T-helper 22 cell (primary cell): Measurements from ENCODE around the gene RGMB.
A peak's percentile ranks its signal among the peaks of the same experiment; 100 is the strongest.
"Not testable (repeated sequence)": the region's sequence is repeated elsewhere in the genome, so short reads cannot be mapped to it uniquely, and the experiment has no call there.

Source experiments
- DNase-seq: peaks from one replicate; pipeline ENCODE4 v3.0.0-alpha.2; 2020; ENCODE audit warnings: low read depth

Gene RGMB, protein sequence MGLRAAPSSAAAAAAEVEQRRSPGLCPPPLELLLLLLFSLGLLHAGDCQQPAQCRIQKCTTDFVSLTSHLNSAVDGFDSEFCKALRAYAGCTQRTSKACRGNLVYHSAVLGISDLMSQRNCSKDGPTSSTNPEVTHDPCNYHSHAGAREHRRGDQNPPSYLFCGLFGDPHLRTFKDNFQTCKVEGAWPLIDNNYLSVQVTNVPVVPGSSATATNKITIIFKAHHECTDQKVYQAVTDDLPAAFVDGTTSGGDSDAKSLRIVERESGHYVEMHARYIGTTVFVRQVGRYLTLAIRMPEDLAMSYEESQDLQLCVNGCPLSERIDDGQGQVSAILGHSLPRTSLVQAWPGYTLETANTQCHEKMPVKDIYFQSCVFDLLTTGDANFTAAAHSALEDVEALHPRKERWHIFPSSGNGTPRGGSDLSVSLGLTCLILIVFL

DNA sequence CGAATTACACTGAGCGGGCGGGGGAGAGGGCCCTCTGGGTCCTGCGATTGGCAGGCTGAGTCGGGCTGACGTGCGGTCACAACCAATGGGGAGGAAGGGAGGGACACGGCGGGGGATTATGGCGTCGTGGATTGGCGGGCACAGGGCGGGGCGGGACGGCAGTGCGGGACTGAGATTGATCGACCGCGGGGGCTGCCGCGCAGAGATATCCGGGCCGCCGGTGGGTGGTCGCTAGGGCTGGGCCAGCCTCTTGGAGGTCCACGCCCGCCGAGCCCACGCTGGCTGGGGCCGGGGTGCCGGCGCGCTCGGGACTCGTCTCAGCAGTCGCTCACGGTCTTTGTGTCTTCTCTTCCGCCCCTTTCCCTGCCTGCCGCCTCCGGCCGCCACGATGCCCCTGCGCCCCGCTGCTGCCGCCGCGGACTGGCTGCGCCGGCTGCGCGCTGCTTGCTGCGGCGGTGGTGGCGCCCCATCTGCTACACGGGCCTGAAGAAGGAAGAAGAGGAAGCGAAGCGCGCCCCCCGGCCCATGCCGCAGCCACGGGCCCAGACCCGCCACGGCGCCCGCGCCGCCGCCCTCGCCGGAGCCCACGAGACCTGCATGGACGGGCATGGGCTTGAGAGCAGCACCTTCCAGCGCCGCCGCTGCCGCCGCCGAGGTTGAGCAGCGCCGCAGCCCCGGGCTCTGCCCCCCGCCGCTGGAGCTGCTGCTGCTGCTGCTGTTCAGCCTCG lies at the start of gene RGMB:
Gene RGMB (plus strand): TSS at position 200 of the 728 bp plus-strand sequence. CDS start 408 bp downstream, at position 608.
- peak; percentile 94 for DNase-seq

DNA sequence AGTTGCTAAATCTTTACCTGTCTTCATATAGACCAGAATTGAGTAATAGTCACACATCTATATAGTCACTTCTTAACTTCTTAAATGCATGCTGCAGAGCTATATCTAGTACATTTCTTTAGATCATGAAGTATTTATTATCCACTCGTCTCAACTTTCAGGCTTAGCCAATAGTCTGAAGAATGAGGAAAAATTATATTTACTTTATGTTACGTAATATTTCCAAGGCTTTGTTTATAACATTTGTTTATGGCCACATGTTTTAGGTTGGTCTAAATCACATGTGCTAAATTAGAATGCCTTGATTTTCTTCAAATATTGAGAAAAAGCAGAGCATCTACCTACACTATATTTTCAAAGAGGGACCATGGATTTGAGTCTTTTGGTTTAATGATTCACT lies 47.2 kb upstream of the RGMB start:
- no peak for DNase-seq

DNA sequence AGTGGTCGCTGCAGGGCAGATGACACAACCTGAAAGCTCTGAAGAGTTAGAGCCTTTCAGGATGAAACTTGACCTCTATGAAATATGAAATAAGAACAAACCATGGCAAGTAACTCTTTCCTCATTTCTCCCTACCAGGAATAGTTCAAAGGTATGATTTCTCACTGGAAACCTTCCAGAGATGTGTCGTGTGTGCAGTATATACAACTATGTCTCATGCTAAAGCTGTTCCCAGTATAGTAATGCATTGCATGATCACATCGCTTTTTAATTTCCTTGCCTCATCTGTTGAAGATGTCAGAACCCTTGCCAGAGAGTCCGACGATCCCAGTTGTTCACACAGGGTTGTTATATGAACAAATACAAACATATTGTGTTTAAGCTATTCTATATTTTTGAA lies 45.8 kb upstream of the RGMB start:
- DNase-seq = no peak

DNA sequence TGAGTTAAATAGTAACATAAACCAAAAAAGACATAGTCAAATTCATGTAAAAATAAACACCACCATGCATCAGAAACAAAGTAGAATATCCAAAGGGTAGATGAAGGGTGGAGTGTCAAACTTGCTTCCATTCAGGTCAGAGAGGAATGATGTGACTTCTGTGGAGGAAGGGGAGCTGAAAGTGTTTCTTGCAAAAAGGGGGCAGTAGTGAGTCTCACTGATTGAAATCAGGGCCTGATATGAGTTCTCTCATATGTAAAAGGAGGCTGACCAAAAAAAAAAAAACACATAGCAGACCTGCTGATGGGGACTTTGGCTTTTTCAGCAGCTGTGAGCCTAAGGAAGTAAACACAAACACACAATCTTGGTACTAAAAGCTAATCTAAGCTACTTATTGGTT lies 38.8 kb upstream of the RGMB start:
- DNase-seq = no peak

DNA sequence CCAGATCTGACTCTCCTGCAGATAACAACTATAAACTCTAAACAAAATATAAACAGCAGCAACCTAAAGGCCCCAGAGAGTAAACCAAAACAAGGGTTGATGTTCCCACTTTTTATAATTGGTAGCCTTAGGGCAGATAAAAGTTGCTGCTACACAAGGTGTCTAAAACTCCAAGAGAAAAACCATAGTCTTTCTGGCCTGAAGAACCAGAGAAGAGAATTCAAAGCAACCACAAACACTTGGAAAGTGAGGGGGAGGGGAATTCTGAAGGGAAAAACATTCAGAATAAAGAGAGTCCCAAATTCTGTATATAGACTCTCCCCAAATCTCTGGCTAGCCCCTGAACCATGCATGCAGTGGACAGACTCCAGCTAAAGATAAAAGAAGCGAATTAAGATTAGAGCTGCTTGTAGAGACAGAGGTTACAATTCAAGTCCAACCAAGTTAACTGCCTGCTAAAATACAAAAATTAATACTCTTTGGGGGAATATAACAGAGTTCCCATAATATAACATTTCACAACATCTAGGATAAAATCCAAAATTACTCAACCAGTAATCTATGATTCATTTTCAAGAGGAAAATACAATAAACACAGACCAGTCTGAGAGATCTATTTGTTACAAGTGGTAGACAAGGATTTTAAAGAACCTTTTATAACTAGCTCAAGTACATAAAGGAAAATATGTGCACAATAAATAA lies 37.5 kb upstream of the RGMB start:
- no peak for DNase-seq

DNA sequence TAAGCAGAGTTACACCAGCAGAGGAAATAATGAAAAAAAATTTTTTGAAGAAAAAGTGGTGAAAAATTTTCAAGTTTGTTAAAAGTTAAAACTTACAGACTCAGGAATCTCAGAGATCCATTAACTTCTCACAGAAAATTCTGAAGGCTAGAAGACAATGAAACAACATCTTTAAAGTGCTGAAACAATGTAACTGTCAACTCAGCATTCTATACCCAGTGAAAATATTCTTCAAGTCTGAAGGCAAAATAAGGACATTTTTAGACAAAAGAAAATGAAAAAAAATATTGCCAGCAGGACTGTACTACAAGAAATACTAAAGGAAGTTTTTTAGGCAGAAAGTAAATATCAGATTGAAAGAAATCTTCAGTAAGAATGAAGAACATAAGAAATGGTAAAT lies 36.7 kb upstream of the RGMB start:
- no peak for DNase-seq

DNA sequence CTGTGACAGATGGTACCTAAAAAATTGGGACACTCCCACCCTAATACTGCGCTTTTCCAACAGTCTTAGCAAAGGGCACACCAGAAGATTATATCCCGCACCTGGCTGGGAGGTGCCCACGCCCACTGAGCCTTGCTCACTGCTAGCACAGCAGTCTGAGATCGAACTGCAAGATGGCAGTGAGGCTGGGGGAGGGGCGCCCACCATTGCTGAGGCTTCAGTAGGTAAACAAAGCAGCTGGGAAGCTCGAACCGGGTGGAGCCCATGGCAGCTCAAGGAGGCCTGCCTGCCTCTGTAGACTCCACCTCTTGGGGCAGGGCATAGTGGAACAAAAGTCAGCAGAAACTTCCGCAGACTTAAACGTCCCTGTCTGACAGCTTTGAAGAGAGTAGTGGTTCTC lies 36.0 kb upstream of the RGMB start:
- not testable (repeated sequence) for DNase-seq

DNA sequence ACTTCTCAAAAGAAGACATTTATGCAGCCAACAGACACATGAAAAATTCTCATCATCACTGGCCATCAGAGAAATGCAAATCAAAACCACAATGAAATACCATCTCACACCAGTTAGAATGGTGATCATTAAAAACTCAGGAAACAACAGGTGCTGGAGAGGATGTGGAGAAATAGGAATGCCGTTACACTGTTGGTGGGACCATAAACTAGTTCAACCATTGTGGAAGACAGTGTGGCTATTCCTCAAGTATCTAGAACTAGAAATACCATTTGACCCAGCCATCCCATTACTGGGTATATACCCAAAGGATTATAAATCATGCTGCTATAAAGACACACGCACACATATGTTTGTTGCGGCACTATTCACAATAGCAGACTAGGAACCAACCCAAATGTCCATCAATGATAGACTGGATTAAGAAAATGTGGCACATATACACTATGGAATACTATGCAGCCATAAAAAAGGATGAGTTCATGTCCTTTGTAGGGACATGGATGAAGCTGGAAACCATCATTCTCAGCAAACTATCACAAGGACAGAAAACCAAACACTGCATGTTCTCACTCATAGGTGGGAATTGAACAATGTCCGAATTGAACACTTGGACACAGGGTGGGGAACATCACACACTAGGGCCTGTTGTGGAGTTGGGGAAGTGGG lies 34.8 kb upstream of the RGMB start:
- not testable (repeated sequence) for DNase-seq

DNA sequence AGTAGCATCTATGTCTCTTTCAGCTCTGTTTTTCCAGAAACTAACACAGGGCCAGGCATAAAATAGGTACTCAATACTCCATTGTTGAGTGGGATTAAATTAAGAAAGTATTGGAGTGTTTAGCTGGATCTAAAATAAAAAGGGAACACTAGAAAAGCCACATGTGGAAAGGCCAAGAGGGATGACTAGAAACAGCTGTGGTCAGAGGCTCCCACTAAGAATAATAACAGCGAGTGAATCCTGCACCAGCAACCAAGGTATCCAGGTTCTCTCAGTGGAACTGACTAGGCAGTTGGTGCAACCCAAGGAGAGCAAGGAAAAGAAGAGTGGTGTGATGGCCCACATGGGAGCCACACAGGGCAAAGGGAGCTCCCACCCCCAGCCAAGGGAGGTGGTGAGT lies 31.5 kb upstream of the RGMB start:
- DNase-seq = no peak

DNA sequence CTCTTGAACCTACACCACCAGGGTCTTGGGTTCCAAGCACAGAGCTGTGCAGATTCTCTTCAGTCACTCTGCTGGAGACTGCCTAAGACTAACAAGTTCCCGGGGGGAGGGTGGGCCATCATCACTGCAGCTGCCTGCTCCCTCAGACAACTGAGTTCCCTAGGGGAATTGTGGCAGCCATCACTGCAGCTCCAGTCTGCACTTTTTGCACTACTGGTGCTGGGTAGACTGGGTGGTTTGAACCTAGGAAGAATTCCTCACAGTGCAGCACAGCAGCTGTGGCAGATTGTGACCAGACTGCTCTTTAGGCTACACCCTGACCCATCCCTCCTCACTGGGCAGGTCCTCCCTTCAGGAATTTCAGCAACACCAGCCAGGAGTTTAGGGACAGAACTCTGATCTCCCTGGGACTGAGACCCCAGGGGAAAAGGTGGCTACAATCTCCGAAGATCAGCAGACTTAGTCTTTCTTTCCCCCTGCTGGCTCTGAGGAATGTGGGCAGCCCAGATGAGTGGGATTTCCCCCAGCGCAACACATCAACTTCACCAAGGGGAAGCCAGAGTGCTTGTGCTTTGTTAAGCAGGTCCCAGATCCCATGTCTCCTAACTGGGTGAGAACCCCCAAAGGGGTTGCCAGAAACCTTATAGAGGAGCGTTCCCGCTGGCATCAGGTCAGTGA lies 30.9 kb upstream of the RGMB start:
- no peak for DNase-seq

DNA sequence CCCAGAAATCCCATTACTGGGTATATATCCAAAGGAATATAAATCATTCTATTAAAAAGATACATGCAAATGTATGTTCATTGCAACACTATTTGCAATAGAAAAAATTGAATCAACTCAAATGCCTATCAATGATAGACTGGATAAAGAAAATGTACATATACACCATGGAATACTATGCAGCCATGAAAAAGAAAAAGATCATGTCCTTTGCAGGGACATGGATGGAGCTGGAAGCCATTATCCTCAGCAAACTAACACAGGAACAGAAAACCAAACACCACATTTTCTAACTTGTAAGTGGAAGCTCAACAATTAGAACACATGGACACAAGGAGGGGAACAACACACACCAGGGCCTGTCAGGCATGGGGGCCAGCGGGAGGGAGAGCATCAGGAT lies 25.2 kb upstream of the RGMB start:
- not testable (repeated sequence) for DNase-seq

DNA sequence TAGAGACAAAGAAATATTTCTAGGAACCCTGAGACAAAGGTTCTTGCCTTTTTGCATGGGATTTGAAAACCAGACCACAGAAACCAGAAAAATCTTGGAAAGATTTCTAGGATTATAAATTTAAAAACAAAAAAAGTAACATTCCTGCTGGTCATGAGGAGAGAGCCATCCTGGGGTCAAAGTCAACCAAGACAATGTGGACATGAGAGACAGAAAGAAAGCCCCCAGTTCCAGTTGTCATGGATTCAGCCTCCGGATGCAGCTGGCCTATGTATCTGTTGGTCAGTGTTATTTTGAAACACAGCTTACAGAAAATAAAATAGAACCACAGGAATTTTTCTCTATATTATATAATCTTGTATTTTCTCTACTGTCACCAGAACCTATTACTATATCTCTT lies 24.4 kb upstream of the RGMB start:
- DNase-seq = no peak

DNA sequence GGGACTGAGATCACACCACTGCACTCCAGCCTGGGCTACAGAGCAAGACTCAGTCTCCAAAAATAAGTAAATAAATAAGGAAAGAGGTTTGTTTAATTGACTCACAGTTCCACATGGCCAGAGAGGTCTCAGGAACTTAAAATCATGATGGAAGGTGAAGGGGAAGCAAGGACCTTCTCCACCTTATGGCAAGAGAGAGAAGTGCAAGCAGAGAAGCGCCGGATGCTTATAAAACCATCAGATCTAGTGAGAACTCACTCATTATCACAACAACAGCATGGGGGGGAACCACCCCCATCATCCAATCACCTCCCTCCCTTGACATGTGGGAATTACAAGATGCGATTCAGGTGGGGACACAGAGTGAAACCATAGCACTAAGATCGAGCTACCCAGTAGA lies 22.8 kb upstream of the RGMB start:
- DNase-seq = no peak

DNA sequence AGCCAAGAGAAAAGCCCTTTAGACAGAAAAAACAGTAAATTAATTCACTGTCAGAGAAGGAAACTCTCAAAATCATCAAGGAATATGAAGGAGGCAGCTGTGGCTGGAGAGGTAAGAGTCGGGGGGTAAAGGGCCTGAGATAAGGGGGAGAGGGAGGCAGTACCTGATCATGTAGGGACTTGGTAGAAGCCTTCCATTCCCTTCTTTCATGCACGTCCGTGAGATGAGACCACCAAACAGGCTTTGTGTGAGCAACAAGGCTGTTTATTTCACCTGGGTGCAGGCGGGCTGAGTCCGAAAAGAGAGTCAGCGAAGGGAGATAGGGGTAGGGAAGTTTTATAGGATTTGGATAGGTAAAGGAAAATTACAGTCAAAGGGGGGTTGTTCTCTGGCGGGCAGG lies 21.1 kb upstream of the RGMB start:
- not testable (repeated sequence) for DNase-seq

DNA sequence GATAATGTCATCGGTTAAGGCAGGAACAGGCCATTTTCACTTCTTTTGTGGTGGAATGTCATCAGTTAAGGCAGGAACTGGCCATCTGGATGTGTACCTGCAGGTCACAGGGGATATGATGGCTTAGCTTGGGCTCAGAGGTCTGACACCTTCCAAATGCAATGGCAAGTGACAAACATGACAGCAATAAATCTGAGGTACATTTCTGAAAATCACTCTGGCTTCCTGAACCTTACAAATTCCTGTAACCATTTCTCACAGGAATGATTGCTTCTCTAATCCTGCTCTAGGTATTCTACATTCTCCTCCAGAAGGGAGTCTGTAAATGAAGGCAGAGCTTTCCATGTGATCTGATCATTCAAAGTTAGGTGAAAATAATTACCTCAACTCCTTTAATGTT lies 20.7 kb upstream of the RGMB start:
- DNase-seq = not testable (repeated sequence)

DNA sequence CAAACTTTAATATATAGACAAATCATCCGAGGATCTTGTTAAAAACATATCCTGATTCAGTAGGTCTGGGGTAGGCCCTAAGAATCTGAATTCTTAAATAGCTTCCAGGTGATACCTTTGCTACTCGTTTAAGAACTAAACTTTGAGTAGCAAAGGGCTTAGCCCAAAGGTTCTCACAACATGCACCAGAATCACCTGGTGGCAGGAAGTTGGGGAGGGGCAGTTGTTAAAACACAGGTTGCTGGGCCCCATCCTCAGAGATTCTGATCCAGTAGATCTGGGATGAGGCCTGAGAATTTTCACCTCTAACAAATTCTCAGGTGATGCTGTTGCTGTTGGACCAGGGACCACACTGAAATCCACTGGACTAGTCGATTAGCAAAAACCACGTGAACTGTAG lies 20.0 kb upstream of the RGMB start:
- DNase-seq = no peak

DNA sequence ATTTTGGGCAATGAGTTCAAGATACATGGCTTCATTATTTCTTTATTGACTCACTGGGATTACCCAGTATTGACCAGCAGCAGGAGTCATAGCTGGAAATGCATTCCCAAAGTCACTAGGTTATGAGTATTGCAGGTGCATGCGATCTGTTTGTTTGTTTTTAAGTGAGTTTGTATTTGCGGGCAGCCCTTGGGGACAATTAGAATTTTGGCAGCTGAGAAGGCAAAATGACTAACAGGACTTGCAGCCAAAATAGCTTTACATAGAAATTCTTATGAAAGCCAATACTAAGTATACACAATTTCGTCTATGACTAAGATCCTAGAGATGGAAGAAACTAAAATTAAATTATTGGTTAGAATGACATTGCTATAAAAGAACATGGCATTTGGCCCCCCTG lies 18.1 kb upstream of the RGMB start:
- no peak for DNase-seq

DNA sequence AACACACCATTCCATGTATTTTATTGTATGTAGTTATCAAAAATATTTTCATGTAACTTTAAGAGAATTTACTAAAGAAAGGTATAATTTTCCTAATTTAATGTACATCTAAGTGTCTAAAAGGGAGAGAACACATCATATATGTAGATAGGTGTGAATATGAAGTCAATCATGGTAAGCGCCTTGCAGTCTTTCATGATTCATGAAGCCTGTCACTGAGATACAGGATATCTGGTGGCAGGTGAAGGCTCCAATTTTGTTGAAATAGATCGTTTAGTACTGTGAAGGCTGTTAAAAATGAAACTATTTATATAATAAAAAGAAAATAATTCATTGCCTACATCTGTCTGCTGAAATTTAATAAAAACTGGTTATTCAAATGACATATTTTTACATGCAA lies 15.5 kb upstream of the RGMB start:
- DNase-seq = no peak

DNA sequence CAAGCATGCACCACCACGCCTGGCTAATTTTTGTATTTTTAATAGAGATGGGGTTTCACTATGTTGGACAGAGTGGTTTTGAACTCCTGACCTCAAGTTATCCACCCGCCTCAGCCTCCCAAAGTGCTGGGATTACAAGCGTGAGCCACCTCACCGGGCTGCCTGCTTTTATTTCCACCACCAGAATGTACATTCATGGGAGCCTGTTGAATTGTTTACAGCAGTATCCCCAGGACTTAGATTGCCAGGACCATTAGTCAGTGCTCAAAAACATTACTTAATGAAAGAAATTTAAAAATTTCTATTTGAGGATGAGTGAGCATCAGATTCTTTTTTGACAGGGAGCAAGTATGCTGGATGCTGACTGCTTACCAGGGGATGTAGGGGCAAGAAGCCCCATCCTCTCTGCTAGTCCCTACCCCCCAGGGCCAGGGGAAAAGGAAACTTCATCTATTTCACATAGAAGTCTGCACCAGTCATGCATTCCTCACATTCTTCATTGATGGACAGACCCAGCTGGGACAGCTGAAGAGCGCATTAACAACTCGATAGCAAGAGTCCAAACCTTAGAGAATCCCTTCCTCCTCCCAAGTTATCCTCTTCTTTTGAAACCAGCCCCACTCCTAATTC lies 10.3 kb upstream of the RGMB start:
- DNase-seq = no peak

DNA sequence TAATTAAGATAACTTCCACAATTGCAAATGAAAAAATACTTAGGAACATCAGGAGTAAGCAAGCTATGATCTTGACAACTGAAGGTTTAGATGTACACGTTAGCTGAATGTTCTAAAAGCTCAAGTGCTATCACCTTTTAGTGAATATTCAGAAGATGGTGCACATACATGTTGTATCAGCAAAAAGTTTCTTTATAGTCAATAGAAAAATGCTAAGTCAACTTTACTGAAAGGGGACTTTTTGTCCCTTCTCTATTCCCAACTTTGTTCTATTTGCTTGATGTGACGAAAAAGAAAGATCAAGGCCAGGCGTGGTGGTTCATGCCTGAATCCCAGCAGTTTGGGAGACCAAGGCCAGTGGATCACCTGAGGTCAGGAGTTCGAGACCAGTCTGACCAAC lies 7.6 kb upstream of the RGMB start:
- no peak for DNase-seq

DNA sequence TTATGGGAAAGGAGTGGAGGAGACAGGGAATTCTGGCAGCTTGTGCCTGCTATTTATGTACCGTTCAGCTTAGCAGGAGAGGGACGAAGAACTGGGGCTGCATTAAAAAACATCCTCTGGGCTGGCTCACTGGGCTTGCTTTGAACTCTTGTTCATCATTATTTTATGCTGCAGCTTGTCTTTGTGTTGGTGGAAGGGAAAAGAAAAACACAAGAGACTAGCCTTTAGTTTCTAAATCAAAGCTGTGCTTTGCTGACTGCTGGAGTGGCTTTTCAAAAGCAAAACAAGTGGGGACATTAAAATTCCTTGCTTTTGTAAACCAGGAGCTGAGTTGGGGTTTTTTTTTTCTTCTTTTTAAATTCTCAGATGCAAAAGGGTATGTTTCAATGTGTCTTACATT lies 5.9 kb upstream of the RGMB start:
- no peak for DNase-seq
